ENCODE measurements around the gene AGAP1.

DNA sequence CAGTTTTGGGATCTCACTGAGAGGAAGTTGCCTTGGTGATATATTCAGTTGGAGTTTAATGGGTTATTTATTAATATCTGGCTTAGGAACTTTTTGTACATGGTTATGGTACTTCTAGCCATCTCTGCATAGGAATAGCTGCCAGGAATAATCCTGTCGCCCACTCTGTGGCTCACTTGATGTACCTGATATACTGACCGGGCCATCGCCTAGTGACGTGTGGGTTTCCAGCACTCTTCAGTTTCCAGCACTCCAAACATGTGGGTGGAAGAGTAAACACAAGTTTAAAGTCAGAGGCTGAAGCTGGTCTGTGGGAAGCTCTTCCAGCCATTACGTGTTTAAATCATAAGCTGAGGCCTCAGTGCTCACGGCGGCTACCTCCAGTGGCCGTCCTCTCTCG, 44.3 kb upstream of the AGAP1 start:
- TF ChIP-seq POLR2A (IDR thresholded peaks at IDR 0.05; ENCODE audit: low read depth, low read length): no peak
- TF ChIP-seq TAF1 (IDR thresholded peaks at IDR 0.05; ENCODE audit: low read depth, low read length): no peak
- TF ChIP-seq POLR2AphosphoS5 (IDR thresholded peaks at IDR 0.05; ENCODE audit: low read depth, low read length): no peak
- no peak for TF ChIP-seq PAX5 (IDR thresholded peaks at IDR 0.05; ENCODE audit: insufficient read depth, low read length, severe bottlenecking)
- no peak for TF ChIP-seq SPI1 (IDR thresholded peaks at IDR 0.05; ENCODE audit: low read depth, low read length)
- TF ChIP-seq POU2F2 (IDR thresholded peaks at IDR 0.05; ENCODE audit: low read depth, low read length): no peak
